Measurements from ENCODE around the gene ALCAM.

Gene ALCAM

GRCh38 chr3:105518806-105519418, 152.2 kb downstream of the ALCAM start:
- DNase-seq (ENCODE audit: low read depth), result peak; percentile 85
- H3K4me3 ChIP-seq (replicated peaks; ENCODE audit: low read depth, low read length), result no peak overlapping the region
- peak; percentile 54 for TF ChIP-seq CTCF (IDR thresholded peaks at IDR 0.05; ENCODE audit: low read length, missing control alignments)

- H3K4me3 ChIP-seq (replicated peaks; ENCODE audit: low read depth, low read length), result no peak overlapping the region
- TF ChIP-seq CTCF (IDR thresholded peaks at IDR 0.05; ENCODE audit: low read length, missing control alignments), result no peak
- DNase-seq (ENCODE audit: low read depth), result no peak
These were observed 155.1 kb downstream of the ALCAM start for GRCh38 chr3:105521770-105522169.

- peak; percentile 33 for DNase-seq (ENCODE audit: low read depth)
- H3K4me3 ChIP-seq (replicated peaks; ENCODE audit: low read depth, low read length), result no peak overlapping the region
These were observed 156.8 kb downstream of the ALCAM start for GRCh38 chr3:105523501-105523900.

GRCh38 chr3:105525531-105525930, 158.8 kb downstream of the ALCAM start:
- H3K4me3 ChIP-seq (replicated peaks; ENCODE audit: low read depth, low read length), result no peak overlapping the region
- TF ChIP-seq CTCF (IDR thresholded peaks at IDR 0.05; ENCODE audit: low read length, missing control alignments), result no peak
- DNase-seq (ENCODE audit: low read depth), result no peak

More at GRCh38 chr3:105523501-105523900, 156.8 kb downstream of the ALCAM start:
- no peak for TF ChIP-seq CTCF (IDR thresholded peaks at IDR 0.05; ENCODE audit: low read length, missing control alignments)

GRCh38 chr3:105526360-105527111, 159.8 kb downstream of the ALCAM start:
- TF ChIP-seq CTCF (IDR thresholded peaks at IDR 0.05; ENCODE audit: low read length, missing control alignments), result no peak
- H3K4me3 ChIP-seq (replicated peaks; ENCODE audit: low read depth, low read length), result no peak overlapping the region
- DNase-seq (ENCODE audit: low read depth), result no peak

- no peak for TF ChIP-seq CTCF (IDR thresholded peaks at IDR 0.05; ENCODE audit: low read length, missing control alignments)
- no peak for DNase-seq (ENCODE audit: low read depth)
These were observed 160.8 kb downstream of the ALCAM start for GRCh38 chr3:105527535-105527934.

More at GRCh38 chr3:105527535-105527934, 160.8 kb downstream of the ALCAM start:
- no peak overlapping the region for H3K4me3 ChIP-seq (replicated peaks; ENCODE audit: low read depth, low read length)
